WTC11 (cell line): Measurements from ENCODE around the gene RABGAP1. TPM values are rescaled to one million over a fixed set of nuclear protein-coding genes. Genes with fewer than 3 reads are reported as not detected.
A peak's percentile ranks its signal among the peaks of the same experiment; 100 is the strongest.

Experiments used
- ATAC-seq: fragments of 200-7000 bp; cut with Tn5 transposase; 2 replicates; pipeline ENCODE4 v1.10.0; 2021; ENCODE audit warnings: mild to moderate bottlenecking, moderate library complexity
- CTCF ChIA-PET: fragments of 300-600 bp; sonication (Branson Sonifier 250); formaldehyde crosslinking; loops from one replicate; lab custom pipeline; 2021; ENCODE audit warnings: antibody characterized with exemption; lab: Charles Lee
- POLR2A ChIA-PET: fragments of 350-600 bp; sonication (Branson Sonifier 250); formaldehyde crosslinking; loops from one replicate; lab custom pipeline; 2021; ENCODE audit warnings: antibody characterized with exemption; lab: Charles Lee
- DNase-seq: peaks from one replicate; pipeline ENCODE4 v3.0.0; 2021; ENCODE audit warnings: low spot score
- H3K27ac Mint-ChIP-seq: 2 replicates; pipeline ENCODE4 v1.8.0; 2021; ENCODE audit warnings: mixed read lengths
- H3K27me3 Mint-ChIP-seq: 2 replicates; pipeline ENCODE4 v1.8.0; 2021; ENCODE audit warnings: low read depth, mild to moderate bottlenecking, moderate library complexity, mixed read lengths
- H3K36me3 Mint-ChIP-seq: 2 replicates; pipeline ENCODE4 v1.8.0; 2021; ENCODE audit warnings: mixed read lengths
- H3K4me1 Mint-ChIP-seq: 2 replicates; pipeline ENCODE4 v1.8.0; 2022; ENCODE audit warnings: mixed read lengths
- H3K4me3 Mint-ChIP-seq: 2 replicates; pipeline ENCODE4 v1.8.0; 2021; ENCODE audit warnings: mild to moderate bottlenecking, moderate library complexity, mixed read lengths
- H3K9me3 Mint-ChIP-seq: 2 replicates; pipeline ENCODE4 v1.8.0; 2021; ENCODE audit warnings: mixed read lengths
- AFF4 ChIP-seq: sonication (generic); formaldehyde crosslinking; IDR thresholded peaks from 2 replicates; pipeline ENCODE4 v1.8.1; 2023; ENCODE audit warnings: mild to moderate bottlenecking, missing genetic modification reagents, borderline replicate concordance
- AR ChIP-seq: fragments of 250-450 bp; sonication (Bioruptor Pico); IDR thresholded peaks from 2 replicates; pipeline ENCODE4 v1.9.0; 2021; ENCODE audit warnings: mild to moderate bottlenecking
- CREM ChIP-seq: sonication (generic); formaldehyde crosslinking; IDR thresholded peaks from 2 replicates; pipeline ENCODE4 v1.8.1; 2022; ENCODE audit warnings: mild to moderate bottlenecking, missing genetic modification reagents, moderate library complexity
- FOXJ3 ChIP-seq: sonication (generic); formaldehyde crosslinking; IDR thresholded peaks from 2 replicates; pipeline ENCODE4 v1.9.0; 2021; ENCODE audit warnings: missing genetic modification reagents, mild to moderate bottlenecking, borderline replicate concordance
- FOXK1 ChIP-seq: sonication (generic); formaldehyde crosslinking; IDR thresholded peaks from 2 replicates; pipeline ENCODE4 v1.8.0; 2022; ENCODE audit warnings: mild to moderate bottlenecking, moderate library complexity, missing genetic modification reagents
- FOXP4 ChIP-seq: sonication (generic); formaldehyde crosslinking; IDR thresholded peaks from 2 replicates; pipeline ENCODE4 v1.8.0; 2022; ENCODE audit warnings: mild to moderate bottlenecking, missing genetic modification reagents
- GTF2I ChIP-seq: fragments of 250-450 bp; sonication (Bioruptor Pico); conservative IDR thresholded peaks from 2 replicates; pipeline ENCODE4 v1.4.0; 2021; ENCODE audit warnings: mild to moderate bottlenecking
- HMGXB4 ChIP-seq: sonication (generic); formaldehyde crosslinking; IDR thresholded peaks from 2 replicates; pipeline ENCODE4 v1.8.1; 2023; ENCODE audit warnings: mild to moderate bottlenecking, moderate library complexity, missing genetic modification reagents
- KAT7 ChIP-seq: sonication (generic); formaldehyde crosslinking; IDR thresholded peaks from 2 replicates; pipeline ENCODE4 v1.8.1; 2023; ENCODE audit warnings: missing genetic modification reagents, mild to moderate bottlenecking, borderline replicate concordance
- MYBL2 ChIP-seq: sonication (generic); formaldehyde crosslinking; IDR thresholded peaks from 2 replicates; pipeline ENCODE4 v1.8.1; 2023; ENCODE audit warnings: mild to moderate bottlenecking, moderate library complexity, missing genetic modification reagents
- OVOL2 ChIP-seq: fragments of 250-450 bp; sonication (Bioruptor Pico); IDR thresholded peaks from 2 replicates; pipeline ENCODE4 v1.9.0; 2021; ENCODE audit warnings: mild to moderate bottlenecking, borderline replicate concordance
- PRDM15 ChIP-seq: sonication (generic); formaldehyde crosslinking; IDR thresholded peaks from 2 replicates; pipeline ENCODE4 v1.8.0; 2022; ENCODE audit warnings: missing genetic modification reagents
- SP1 ChIP-seq: sonication (generic); formaldehyde crosslinking; conservative IDR thresholded peaks from 2 replicates; pipeline ENCODE4 v1.8.1; 2022; ENCODE audit warnings: missing genetic modification reagents
- ZMAT4 ChIP-seq: fragments of 250-450 bp; sonication (Bioruptor Pico); IDR thresholded peaks from 2 replicates; pipeline ENCODE4 v1.9.0; 2021; ENCODE audit warnings: mild to moderate bottlenecking
- ZNF219 ChIP-seq: sonication (generic); formaldehyde crosslinking; IDR thresholded peaks from 2 replicates; pipeline ENCODE4 v1.8.0; 2023; ENCODE audit warnings: missing genetic modification reagents, mild to moderate bottlenecking, borderline replicate concordance
- ZNF423 ChIP-seq: fragments of 250-450 bp; sonication (Bioruptor Pico); IDR thresholded peaks from 2 replicates; pipeline ENCODE4 v2.1.2; 2022; ENCODE audit warnings: mild to moderate bottlenecking, moderate library complexity
- total RNA-seq: library from RNA; stranded (reverse); gene quantifications from 3 replicates; pipeline ENCODE4 v1.2.3, GENCODE V29; 2021

RABGAP1 gene
- total RNA-seq, 1 experiment from 2014 or later, result 38.1 TPM

GRCh38 chr9:123070198-123070597 is 129.4 kb downstream of the RABGAP1 start:
- CTCF ChIA-PET, result no interaction called here
- Mint-ChIP-seq H3K4me1 (peaks cover 45% of the 10 kb centered on the region), H3K27ac (no peak overlapping the region), H3K27me3 (no peaks in the 10 kb centered on the region), H3K4me3 (no peak overlapping the region), H3K36me3 (peaks cover 36% of the 10 kb centered on the region), H3K9me3 (no peaks in the 10 kb centered on the region)
- DNase-seq, result no peak
- POLR2A ChIA-PET, result no interaction called here
- ATAC-seq, result no peak
- TF ChIP-seq ZNF423, result no peak
- TF ChIP-seq HMGXB4 (CRISPR knock-in tag), result no peak
- no peak for TF ChIP-seq KAT7 (CRISPR knock-in tag)
- TF ChIP-seq ZNF219 (CRISPR knock-in tag), result no peak
- no peak for TF ChIP-seq FOXK1 (CRISPR knock-in tag)
- TF ChIP-seq MYBL2 (CRISPR knock-in tag), result no peak

GRCh38 chr9:123072407-123072995 is 131.7 kb downstream of the RABGAP1 start:
- H3K27ac Mint-ChIP-seq, result peak overlapping the region; percentile 24
- peaks cover 64% of the 10 kb centered on the region for H3K4me1 Mint-ChIP-seq
- TF ChIP-seq FOXP4 (CRISPR knock-in tag), result peak; percentile 73; the same call in 1 of the 2 replicates
- TF ChIP-seq PRDM15 (CRISPR knock-in tag), result no peak
- peak; percentile 90; the same call in 1 of the 2 replicates for TF ChIP-seq ZMAT4
- TF ChIP-seq ZNF423, result no peak
- TF ChIP-seq SP1 (CRISPR knock-in tag), result no peak
- 0 out of 2 replicates have a peak, but pooled peaks have one; percentile 41 for TF ChIP-seq FOXK1 (CRISPR knock-in tag)
- TF ChIP-seq, all 79 proteins: peak for 3
- Mint-ChIP-seq H3K27me3 (no peaks in the 10 kb centered on the region), H3K9me3 (no peaks in the 10 kb centered on the region), H3K36me3 (peaks cover 18% of the 10 kb centered on the region), H3K4me3 (peak overlapping the region; percentile 11)
- ATAC-seq, result peak; percentile 89
- POLR2A ChIA-PET, result no interaction called here
- CTCF ChIA-PET, result interaction anchor here (1.0 to 1.6 kb wide), 2 partner anchors 277 to 283 kb away, joined by 3 to 9 read pairs; partner anchors contain the start of gene CRB2
- DNase-seq, result no peak

- peak overlapping the region; percentile 96 for H3K27ac Mint-ChIP-seq
- H3K36me3 Mint-ChIP-seq, result peaks cover 16% of the 10 kb centered on the region
- H3K9me3 Mint-ChIP-seq, result no peaks in the 10 kb centered on the region
- H3K4me1 Mint-ChIP-seq, result peaks cover 66% of the 10 kb centered on the region
- DNase-seq, result no peak
- H3K27me3 Mint-ChIP-seq, result no peaks in the 10 kb centered on the region
- ATAC-seq, result peak; percentile 13
- H3K4me3 Mint-ChIP-seq, result peak overlapping the region; percentile 52
- ChIA-PET CTCF (interaction anchor here (0.5 to 1.6 kb wide), 4 partner anchors 9 to 276 kb away, joined by 3 to 9 read pairs (median 4); no protein-coding TSS in a partner anchor), POLR2A (interaction anchor here (1.1 kb wide), 1 partner anchor 161 kb away, joined by 3 read pairs; the partner anchor contains the start of gene ZBTB6)
- TF ChIP-seq GTF2I (CRISPR knock-in tag) (no peak), AFF4 (no peak), CREM (CRISPR knock-in tag) (no peak), FOXJ3 (no peak), OVOL2 (no peak), AR (no peak)
Observed at GRCh38 chr9:123073441-123073840, 132.6 kb downstream of the RABGAP1 start.
